Mammary epithelial cell (primary cell): Measurements from ENCODE around the gene HDAC9.

Experiments
- CTCF ChIP-seq, 2 donors: IDR thresholded peaks in 1 of 2; conservative IDR thresholded peaks in 1 of 2; 2 replicates each; pipeline ENCODE4 v1.5.1; 2011 to 2012; ENCODE audit warnings: inconsistent platforms in 2 of 2, low read length in 2 of 2, mild to moderate bottlenecking in 2 of 2, control low read depth in 1 of 2, low read depth in 1 of 2; ENCODE audit not compliant: insufficient read depth in 1 of 2; ENCODE audit errors: extremely low read depth in 1 of 2
- EZH2 ChIP-seq: IDR thresholded peaks from 2 replicates; pipeline ENCODE4 v1.6.1; 2012; ENCODE audit warnings: low read length, inconsistent platforms, borderline replicate concordance

- TF ChIP-seq CTCF (conservative IDR thresholded peaks at IDR 0.05 in 1 of 2, IDR thresholded peaks at IDR 0.05 in 1 of 2; ENCODE audit: extremely low read depth in 1 of 2, insufficient read depth in 1 of 2, low read depth in 1 of 2, low read length in 2 of 2) (no peak), EZH2 (no peak)
These were observed 634 bp upstream of the HDAC9 start for GRCh38 chr7:18494821-18495408.
